IPS-20b (cell line): ENCODE data around the gene MYL6.
"Not testable (repeated sequence)": the region's sequence is repeated elsewhere in the genome, so short reads cannot be mapped to it uniquely, and the experiment has no call there.

Experiments
- H3K27ac ChIP-seq: one replicate; pipeline ENCODE4 v1.5.1; 2013; ENCODE audit warnings: low read length
- H3K27me3 ChIP-seq: 2 replicates; pipeline ENCODE4 v1.6.1; 2013; ENCODE audit warnings: mild to moderate bottlenecking, low read length, inconsistent platforms; ENCODE audit not compliant: insufficient read depth
- H3K36me3 ChIP-seq: 2 replicates; pipeline ENCODE4 v1.6.1; 2013; ENCODE audit warnings: low read depth, mild to moderate bottlenecking, inconsistent platforms, low read length, moderate library complexity; ENCODE audit not compliant: insufficient read depth
- H3K4me1 ChIP-seq: 2 replicates; pipeline ENCODE4 v1.6.1; 2013; ENCODE audit warnings: mild to moderate bottlenecking, control low read depth, inconsistent platforms, low read length, moderate library complexity; ENCODE audit not compliant: insufficient read depth
- H3K4me3 ChIP-seq: 2 replicates; pipeline ENCODE4 v1.5.1; 2013; ENCODE audit warnings: mild to moderate bottlenecking, low read length, inconsistent platforms
- H3K9ac ChIP-seq: 2 replicates; pipeline ENCODE4 v1.6.1; 2013; ENCODE audit warnings: low read depth, mild to moderate bottlenecking, inconsistent platforms, low read length, moderate library complexity
- H3K9me3 ChIP-seq: 2 replicates; pipeline ENCODE4 v1.6.1; 2013; ENCODE audit warnings: mild to moderate bottlenecking, low read depth, low read length, inconsistent platforms; ENCODE audit not compliant: insufficient read depth

Gene MYL6

GRCh38 chr12:56158029-56158925 is at the start of gene MYL6:
Gene MYL6 (plus strand): TSS chr12:56158359. CDS start chr12:56158402, 43 bp downstream.
- Histone ChIP-seq H3K27me3 (no peaks in the 10 kb centered on the region), H3K36me3 (peaks cover 61% of the 10 kb centered on the region), H3K9me3 (no peaks in the 10 kb centered on the region), H3K4me1 (peaks cover 23% of the 10 kb centered on the region), H3K27ac (peak within 1 kb of the TSS; percentile 95), H3K9ac (peak within 1 kb of the TSS; percentile 99), H3K4me3 (peak within 1 kb of the TSS; percentile 86)

- Histone ChIP-seq H3K9me3 (no peaks in the 10 kb centered on the region), H3K9ac (no peak overlapping the region), H3K27ac (no peak overlapping the region), H3K27me3 (no peaks in the 10 kb centered on the region), H3K4me3 (no peak overlapping the region), H3K4me1 (peaks cover 5% of the 10 kb centered on the region), H3K36me3 (peaks cover 83% of the 10 kb centered on the region)
These were observed 47.6 kb upstream of the MYL6 start for GRCh38 chr12:56110571-56110970.

DNA sequence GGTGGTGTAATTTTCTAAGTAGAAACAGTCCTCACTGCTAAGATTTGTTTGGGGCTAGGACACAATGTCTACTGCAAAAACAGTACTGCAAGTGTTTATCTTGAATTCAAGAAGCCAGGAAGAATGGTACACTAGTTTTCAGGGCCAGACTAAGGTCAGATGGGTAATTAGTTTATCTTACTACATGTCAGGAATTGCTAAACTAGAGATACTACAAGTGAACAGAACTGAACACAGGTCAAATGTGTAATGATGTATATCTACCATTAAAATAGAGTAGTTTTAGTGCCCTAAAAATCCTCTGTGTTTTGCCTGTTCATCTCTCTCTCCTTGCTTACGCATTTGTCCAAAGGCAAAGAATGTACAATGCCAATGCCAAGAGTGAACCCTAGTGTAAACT is 44.1 kb upstream of the MYL6 start:
- no peaks in the 10 kb centered on the region for H3K27me3 ChIP-seq
- no peak overlapping the region for H3K27ac ChIP-seq
- H3K4me1 ChIP-seq = peaks cover 3% of the 10 kb centered on the region; the same call in 1 of the 2 replicates
- no peaks in the 10 kb centered on the region for H3K9me3 ChIP-seq
- H3K4me3 ChIP-seq = no peak overlapping the region
- no peak overlapping the region for H3K9ac ChIP-seq
- peaks cover 63% of the 10 kb centered on the region for H3K36me3 ChIP-seq

- H3K4me1 ChIP-seq = peaks cover 10% of the 10 kb centered on the region; the same call in 1 of the 2 replicates
- H3K27me3 ChIP-seq = no peaks in the 10 kb centered on the region
- H3K4me3 ChIP-seq = peak overlapping the region; percentile 97; the same call in 1 of the 2 replicates
- H3K9ac ChIP-seq = peak overlapping the region; percentile 100; the same call in 1 of the 2 replicates
- peaks cover 52% of the 10 kb centered on the region for H3K36me3 ChIP-seq
- H3K27ac ChIP-seq = no peak overlapping the region
- no peaks in the 10 kb centered on the region for H3K9me3 ChIP-seq
These were observed 42.8 kb upstream of the MYL6 start for GRCh38 chr12:56115329-56115728.

DNA sequence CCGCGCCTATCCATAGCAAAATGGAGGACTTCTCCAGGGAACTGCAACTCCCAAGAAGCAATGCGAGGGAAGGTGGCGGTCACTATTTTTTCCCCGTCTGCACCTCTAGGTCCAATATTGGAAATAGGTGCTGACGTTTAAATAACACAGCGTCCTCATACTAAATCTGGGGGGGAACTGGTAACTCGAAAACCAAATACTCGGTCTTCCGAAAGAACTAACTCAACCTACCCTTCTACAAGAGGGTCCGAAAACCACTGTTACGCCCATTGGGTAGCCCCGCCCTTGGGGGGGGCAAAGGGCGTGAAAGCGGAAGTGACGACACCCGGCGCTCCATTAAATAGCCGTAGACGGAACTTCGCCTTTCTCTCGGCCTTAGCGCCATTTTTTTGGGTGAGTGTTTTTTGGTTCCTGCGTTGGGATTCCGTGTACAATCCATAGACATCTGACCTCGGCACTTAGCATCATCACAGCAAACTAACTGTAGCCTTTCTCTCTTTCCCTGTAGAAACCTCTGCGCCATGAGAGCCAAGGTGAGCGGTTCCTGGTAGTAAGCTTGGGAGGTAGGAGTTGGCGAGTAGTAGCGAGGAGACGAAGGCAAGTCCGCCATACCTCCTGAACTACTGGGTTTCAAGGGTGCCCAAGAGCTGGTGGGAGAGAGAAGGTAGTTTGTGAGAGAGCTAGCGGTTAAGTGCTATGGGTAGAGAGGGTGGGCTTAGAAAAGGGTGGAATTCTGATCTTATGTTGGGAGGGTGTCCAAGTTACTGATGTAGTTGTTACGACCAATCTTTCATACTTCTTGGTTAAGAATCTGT is 41.7 kb upstream of the MYL6 start, which contains the start of gene RPL41:
Gene RPL41, plus strand, starts transcription at position 367 of the 815 bp plus-strand sequence.
- Histone ChIP-seq H3K9ac (peak within 1 kb of the TSS; percentile 100), H3K9me3 (no peaks in the 10 kb centered on the region), H3K27ac (peak within 1 kb of the TSS; percentile 88), H3K4me1 (peaks cover 10% of the 10 kb centered on the region; the same call in 1 of the 2 replicates), H3K36me3 (peaks cover 52% of the 10 kb centered on the region), H3K27me3 (no peaks in the 10 kb centered on the region), H3K4me3 (peak within 1 kb of the TSS; percentile 97)

- not testable (repeated sequence) for H3K27me3 ChIP-seq, H3K9me3 ChIP-seq
- Histone ChIP-seq H3K27ac (peak overlapping the region; percentile 88), H3K9ac (peak overlapping the region; percentile 100), H3K36me3 (peaks cover 47% of the 10 kb centered on the region), H3K4me1 (peaks cover 10% of the 10 kb centered on the region; the same call in 1 of the 2 replicates), H3K4me3 (peak overlapping the region; percentile 97)
These were observed 41.0 kb upstream of the MYL6 start for GRCh38 chr12:56117082-56117706.

DNA sequence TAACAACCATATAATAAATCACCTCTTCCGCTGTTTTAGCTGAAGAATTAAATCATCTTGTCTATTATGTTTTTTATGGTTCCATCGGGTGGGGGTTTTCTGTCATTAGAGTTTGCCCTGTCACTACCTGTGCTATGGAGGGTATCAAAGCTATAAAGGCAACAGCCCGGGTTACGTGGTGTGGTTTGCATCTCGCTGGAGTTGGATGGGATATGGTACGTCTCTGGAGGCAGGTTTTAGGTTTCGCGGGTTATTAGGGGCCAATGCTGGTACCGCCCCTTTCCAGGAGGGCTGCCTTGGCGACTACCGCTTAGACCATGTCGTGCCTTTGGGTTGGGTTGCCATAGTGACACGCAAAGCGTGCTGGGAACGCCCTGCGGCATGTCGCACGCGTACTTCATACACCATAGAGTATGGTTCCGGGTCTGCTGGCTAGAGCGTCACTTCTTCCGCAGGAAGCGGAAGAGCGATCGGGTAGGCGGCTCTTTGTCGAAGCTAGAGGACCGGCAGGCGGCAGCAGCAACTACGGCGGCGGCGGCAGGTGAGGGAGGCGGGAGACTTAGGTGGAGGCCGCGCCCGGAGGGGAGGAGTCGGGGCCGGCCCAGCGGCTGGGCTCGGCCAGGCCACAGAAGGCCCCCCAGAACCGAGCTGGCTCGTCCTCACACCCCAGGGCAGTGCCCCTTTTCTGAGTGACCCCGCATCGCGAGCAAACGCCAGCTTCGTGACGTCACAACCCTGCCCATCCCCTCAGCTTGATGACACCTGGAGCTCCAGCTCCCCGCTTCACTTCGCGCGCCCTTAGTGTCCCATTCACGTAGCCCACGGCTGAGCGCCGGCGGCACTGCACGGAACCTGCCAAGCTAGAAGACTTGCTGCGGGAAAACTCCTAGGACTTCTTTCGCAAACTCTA is 40.1 kb upstream of the MYL6 start, which contains the start of gene ZC3H10:
Gene ZC3H10, plus strand, starts transcription at position 489 of the 910 bp plus-strand sequence. CDS start 2,297 bp downstream, outside the sequence.
- Histone ChIP-seq H3K9me3 (no peaks in the 10 kb centered on the region), H3K27ac (peak within 1 kb of the TSS; percentile 88), H3K9ac (peak within 1 kb of the TSS; percentile 100), H3K4me1 (peaks cover 10% of the 10 kb centered on the region; the same call in 1 of the 2 replicates), H3K36me3 (peaks cover 38% of the 10 kb centered on the region), H3K27me3 (no peaks in the 10 kb centered on the region), H3K4me3 (peak within 1 kb of the TSS; percentile 97)

- no peaks in the 10 kb centered on the region for H3K9me3 ChIP-seq
- no peaks in the 10 kb centered on the region for H3K27me3 ChIP-seq
- no peak overlapping the region for H3K27ac ChIP-seq
- peaks cover 10% of the 10 kb centered on the region; the same call in 1 of the 2 replicates for H3K4me1 ChIP-seq
- H3K9ac ChIP-seq = peak overlapping the region; percentile 86; the same call in 1 of the 2 replicates
- peak overlapping the region; percentile 97 for H3K4me3 ChIP-seq
- H3K36me3 ChIP-seq = peaks cover 30% of the 10 kb centered on the region
These were observed 39.3 kb upstream of the MYL6 start for GRCh38 chr12:56118688-56119357.

- Histone ChIP-seq H3K27me3 (no peaks in the 10 kb centered on the region), H3K36me3 (peaks cover 26% of the 10 kb centered on the region), H3K27ac (no peak overlapping the region), H3K4me1 (peaks cover 10% of the 10 kb centered on the region; the same call in 1 of the 2 replicates), H3K4me3 (peak overlapping the region; percentile 97), H3K9ac (peak overlapping the region; percentile 86; the same call in 1 of the 2 replicates), H3K9me3 (no peaks in the 10 kb centered on the region)
These were observed 38.8 kb upstream of the MYL6 start for GRCh38 chr12:56119361-56119796.
